SK-N-MC (cell line): ENCODE measurements around the gene MSMB.

Experiments used
- EZH2 ChIP-seq: fragments of 200-600 bp; sonication (generic); IDR thresholded peaks from one replicate; pipeline ENCODE4 v1.6.1; 2017; ENCODE audit warnings: antibody characterized with exemption
- POLR2AphosphoS5 ChIP-seq: IDR thresholded peaks from 2 replicates; pipeline ENCODE4 v1.6.1; 2012; ENCODE audit warnings: mild to moderate bottlenecking, low read depth, low read length, borderline replicate concordance

- TF ChIP-seq EZH2 (no peak), POLR2AphosphoS5 (no peak)
Measured at GRCh38 chr10:46057038-46057437, 11.0 kb upstream of the MSMB start.
